ENCODE measurements around the gene AGPAT4. TPM values are rescaled to one million over a fixed set of nuclear protein-coding genes. Genes with fewer than 3 reads are reported as not detected.

AGPAT4 gene
- total RNA-seq, 1 experiment from 2014 or later: 9.2 TPM

DNA sequence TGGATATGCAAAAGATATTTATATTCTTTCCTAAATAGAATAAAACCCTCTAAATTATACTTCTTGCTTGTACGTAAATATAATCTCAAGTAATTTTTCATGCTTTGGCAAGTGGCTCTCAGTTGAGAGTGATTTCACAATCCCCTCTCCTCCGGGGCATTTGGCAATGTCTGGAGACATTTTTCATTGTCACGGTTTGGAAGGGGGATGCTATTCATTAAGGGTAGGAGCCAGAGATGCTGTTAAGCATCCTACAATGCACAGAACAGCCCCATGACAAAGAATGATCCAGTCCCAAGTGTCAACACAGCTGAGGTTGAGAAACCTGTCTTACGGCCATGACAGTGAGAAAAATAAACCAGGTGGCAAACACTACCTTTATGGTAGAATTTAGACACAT is 75.7 kb downstream of the AGPAT4 start:
- H3K4me3 Mint-ChIP-seq (ENCODE audit: unreplicated experiment): no peak overlapping the region
- no TSS peak for BruUV-seq (replicated peaks)
- ChIA-PET POLR2A (no interaction called here), CTCF (no interaction called here)
- H3K27ac Mint-ChIP-seq (ENCODE audit: unreplicated experiment): no peak overlapping the region
- no peaks in the 10 kb centered on the region for H3K27me3 Mint-ChIP-seq (ENCODE audit: insufficient read depth, unreplicated experiment)
- no peaks in the 10 kb centered on the region for H3K4me1 Mint-ChIP-seq (ENCODE audit: low read depth, unreplicated experiment)
- intact Hi-C loops (cut with micrococcal nuclease; ENCODE audit: unreplicated experiment): no loop called here
- Histone ChIP-seq H3K27me3 (replicated peaks; ENCODE audit: control insufficient read depth, insufficient read depth, low read length) (no peaks in the 10 kb centered on the region), H3K4me1 (no peaks in the 10 kb centered on the region), H3K9me3 (no peaks in the 10 kb centered on the region), H3K4me3 (ENCODE audit: low read depth, low read length) (no peak overlapping the region), H3K36me3 (ENCODE audit: control insufficient read depth, insufficient read depth, low read length) (no peaks in the 10 kb centered on the region)
- no peak for DNase-seq
- peaks cover 6% of the 10 kb centered on the region for H3K36me3 Mint-ChIP-seq (ENCODE audit: insufficient read depth, unreplicated experiment)
- TF ChIP-seq, protein P1, sequence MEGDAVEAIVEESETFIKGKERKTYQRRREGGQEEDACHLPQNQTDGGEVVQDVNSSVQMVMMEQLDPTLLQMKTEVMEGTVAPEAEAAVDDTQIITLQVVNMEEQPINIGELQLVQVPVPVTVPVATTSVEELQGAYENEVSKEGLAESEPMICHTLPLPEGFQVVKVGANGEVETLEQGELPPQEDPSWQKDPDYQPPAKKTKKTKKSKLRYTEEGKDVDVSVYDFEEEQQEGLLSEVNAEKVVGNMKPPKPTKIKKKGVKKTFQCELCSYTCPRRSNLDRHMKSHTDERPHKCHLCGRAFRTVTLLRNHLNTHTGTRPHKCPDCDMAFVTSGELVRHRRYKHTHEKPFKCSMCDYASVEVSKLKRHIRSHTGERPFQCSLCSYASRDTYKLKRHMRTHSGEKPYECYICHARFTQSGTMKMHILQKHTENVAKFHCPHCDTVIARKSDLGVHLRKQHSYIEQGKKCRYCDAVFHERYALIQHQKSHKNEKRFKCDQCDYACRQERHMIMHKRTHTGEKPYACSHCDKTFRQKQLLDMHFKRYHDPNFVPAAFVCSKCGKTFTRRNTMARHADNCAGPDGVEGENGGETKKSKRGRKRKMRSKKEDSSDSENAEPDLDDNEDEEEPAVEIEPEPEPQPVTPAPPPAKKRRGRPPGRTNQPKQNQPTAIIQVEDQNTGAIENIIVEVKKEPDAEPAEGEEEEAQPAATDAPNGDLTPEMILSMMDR (IDR thresholded peaks at IDR 0.05; ENCODE audit: insufficient read depth in 1 of 2, low read depth in 1 of 2, low read length in 1 of 2, severe bottlenecking in 1 of 2, unreplicated experiment in 1 of 2): no peak
- peaks cover 3% of the 10 kb centered on the region for H3K9me3 Mint-ChIP-seq (ENCODE audit: unreplicated experiment)

DNA sequence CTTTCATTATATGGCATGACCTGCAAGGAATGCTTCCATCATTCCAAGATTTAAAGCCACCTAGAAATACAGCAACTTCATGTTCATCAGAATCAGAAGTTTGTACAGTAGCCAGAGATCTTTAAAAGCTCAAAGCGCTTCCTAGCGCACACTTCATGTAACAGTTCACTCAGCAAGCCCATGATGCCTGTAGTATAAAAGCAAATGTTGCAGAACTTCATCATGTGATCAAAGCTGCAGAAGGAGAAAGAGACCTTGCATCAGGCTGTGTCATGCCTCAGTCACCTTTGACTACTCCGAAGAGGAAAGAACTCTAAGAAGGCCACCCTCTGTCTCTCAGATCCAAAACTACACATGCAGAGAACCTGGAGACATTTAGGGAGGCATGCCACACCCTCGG is 78.5 kb downstream of the AGPAT4 start:
- Mint-ChIP-seq H3K36me3 (ENCODE audit: insufficient read depth, unreplicated experiment) (peaks cover 6% of the 10 kb centered on the region), H3K27ac (ENCODE audit: unreplicated experiment) (no peak overlapping the region), H3K4me3 (ENCODE audit: unreplicated experiment) (no peak overlapping the region), H3K9me3 (ENCODE audit: unreplicated experiment) (peaks cover 11% of the 10 kb centered on the region), H3K4me1 (ENCODE audit: low read depth, unreplicated experiment) (no peaks in the 10 kb centered on the region), H3K27me3 (ENCODE audit: insufficient read depth, unreplicated experiment) (no peaks in the 10 kb centered on the region)
- Histone ChIP-seq H3K4me3 (ENCODE audit: low read depth, low read length) (no peak overlapping the region), H3K9me3 (no peaks in the 10 kb centered on the region), H3K27me3 (replicated peaks; ENCODE audit: control insufficient read depth, insufficient read depth, low read length) (no peaks in the 10 kb centered on the region), H3K4me1 (no peaks in the 10 kb centered on the region), H3K36me3 (ENCODE audit: control insufficient read depth, insufficient read depth, low read length) (no peaks in the 10 kb centered on the region)
- BruUV-seq (replicated peaks): no TSS peak
- CTCF ChIA-PET: no interaction called here
- DNase-seq: no peak
- intact Hi-C loops (cut with micrococcal nuclease; ENCODE audit: unreplicated experiment): no loop called here
- POLR2A ChIA-PET: no interaction called here
- TF ChIP-seq, protein P1 (IDR thresholded peaks at IDR 0.05; ENCODE audit: insufficient read depth in 1 of 2, low read depth in 1 of 2, low read length in 1 of 2, severe bottlenecking in 1 of 2, unreplicated experiment in 1 of 2): no peak

DNA sequence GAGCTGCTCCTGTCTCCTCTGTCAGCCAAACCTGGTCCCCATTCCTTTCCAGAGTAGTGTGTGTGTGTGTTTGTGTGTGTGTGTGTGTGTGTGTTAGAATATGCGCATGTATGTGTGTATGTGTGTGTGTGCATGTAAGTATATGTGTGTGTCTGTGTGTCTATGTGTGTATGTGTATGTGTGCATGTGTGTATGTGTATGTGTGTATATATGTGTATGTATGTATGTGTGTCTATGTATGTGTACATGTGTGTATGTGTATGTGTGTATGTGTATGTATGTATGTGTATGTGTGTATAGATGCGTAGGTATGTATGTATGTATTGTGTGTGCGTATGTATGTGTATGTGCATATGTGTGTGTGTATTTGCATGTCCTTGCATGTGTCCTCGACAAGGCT is 79.5 kb downstream of the AGPAT4 start:
- Histone ChIP-seq H3K9me3 (no peaks in the 10 kb centered on the region), H3K4me3 (ENCODE audit: low read depth, low read length) (no peak overlapping the region), H3K4me1 (no peaks in the 10 kb centered on the region), H3K36me3 (ENCODE audit: control insufficient read depth, insufficient read depth, low read length) (no peaks in the 10 kb centered on the region), H3K27me3 (replicated peaks; ENCODE audit: control insufficient read depth, insufficient read depth, low read length) (no peaks in the 10 kb centered on the region)
- CTCF ChIA-PET: no interaction called here
- POLR2A ChIA-PET: no interaction called here
- intact Hi-C loops (cut with micrococcal nuclease; ENCODE audit: unreplicated experiment): no loop called here
- Mint-ChIP-seq H3K4me3 (ENCODE audit: unreplicated experiment) (no peak overlapping the region), H3K27me3 (ENCODE audit: insufficient read depth, unreplicated experiment) (no peaks in the 10 kb centered on the region), H3K27ac (ENCODE audit: unreplicated experiment) (no peak overlapping the region), H3K9me3 (ENCODE audit: unreplicated experiment) (peaks cover 11% of the 10 kb centered on the region), H3K4me1 (ENCODE audit: low read depth, unreplicated experiment) (no peaks in the 10 kb centered on the region), H3K36me3 (ENCODE audit: insufficient read depth, unreplicated experiment) (peaks cover 6% of the 10 kb centered on the region)
- no TSS peak for BruUV-seq (replicated peaks)
- no peak for DNase-seq
- TF ChIP-seq, protein P1 (IDR thresholded peaks at IDR 0.05; ENCODE audit: insufficient read depth in 1 of 2, low read depth in 1 of 2, low read length in 1 of 2, severe bottlenecking in 1 of 2, unreplicated experiment in 1 of 2): no peak
